ENCODE results near the gene GSTM4. TPM values are rescaled to one million over a fixed set of nuclear protein-coding genes. Genes with fewer than 3 reads are reported as not detected.
A peak's percentile ranks its signal among the peaks of the same experiment; 100 is the strongest.

The GSTM4 gene
- total and polyA plus RNA-seq, 9 of the 15 experiments (the other 6 are each of a cell fraction or from before 2014, with no cell fraction given) = 18.8 to 53.4 (median 38.8) TPM

DNA sequence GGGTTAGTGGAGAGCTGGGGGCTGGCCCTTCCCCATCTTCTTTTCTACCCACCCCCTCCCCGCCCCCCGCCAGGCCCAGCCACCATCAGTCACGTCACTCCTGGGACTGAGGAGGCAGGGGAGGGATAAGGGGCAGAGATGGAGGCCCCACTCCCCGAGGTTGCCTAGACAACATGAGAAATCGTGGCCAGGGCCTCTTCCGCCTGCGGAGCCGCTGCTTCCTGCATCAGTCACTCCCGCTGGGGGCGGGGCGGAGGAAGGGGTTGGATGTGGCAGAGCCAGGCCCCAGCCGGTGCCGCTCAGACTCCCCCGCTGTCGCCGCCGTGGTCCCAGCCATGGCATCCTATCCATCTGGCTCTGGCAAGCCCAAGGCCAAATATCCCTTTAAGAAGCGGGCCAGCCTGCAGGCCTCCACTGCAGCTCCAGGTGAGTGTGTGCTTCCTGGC lies 35.0 kb upstream of the GSTM4 start (continued):
- TF ChIP-seq BCLAF1 (IDR thresholded peaks at IDR 0.05; ENCODE audit: borderline replicate concordance in 1 of 2, control insufficient read depth in 1 of 2, low read depth in 2 of 2, low read length in 1 of 2) (no peak), BRF1 (IDR thresholded peaks at IDR 0.05; ENCODE audit: borderline replicate concordance, extremely low read depth, insufficient read length) (no peak), POLR2AphosphoS2 (IDR thresholded peaks at IDR 0.05; ENCODE audit: low read length) (no peak), U2AF2 (optimal IDR thresholded peaks at IDR 0.05; ENCODE audit: low read depth, low read length) (no peak), ESRRA (IDR thresholded peaks at IDR 0.05; ENCODE audit: borderline replicate concordance, low read depth) (no peak), ZFP36 (IDR thresholded peaks at IDR 0.05; ENCODE audit: low read depth, low read length, partially characterized antibody) (no peak), E2F4 (CRISPR knock-in tag; IDR thresholded peaks at IDR 0.05; ENCODE audit: low read depth) (no peak), FOXK2 (conservative IDR thresholded peaks at IDR 0.05 in 1 of 2, IDR thresholded peaks at IDR 0.05 in 1 of 2; ENCODE audit: low read depth in 2 of 2) (no peak), MLLT1 (IDR thresholded peaks at IDR 0.05) (no peak), ASH1L (IDR thresholded peaks at IDR 0.05; ENCODE audit: borderline replicate concordance, low read depth, partially characterized antibody) (no peak), NFIC (IDR thresholded peaks at IDR 0.05) (peak; percentile 4; the same call in 1 of the 2 replicates)
- TF ChIP-seq, protein P1, sequence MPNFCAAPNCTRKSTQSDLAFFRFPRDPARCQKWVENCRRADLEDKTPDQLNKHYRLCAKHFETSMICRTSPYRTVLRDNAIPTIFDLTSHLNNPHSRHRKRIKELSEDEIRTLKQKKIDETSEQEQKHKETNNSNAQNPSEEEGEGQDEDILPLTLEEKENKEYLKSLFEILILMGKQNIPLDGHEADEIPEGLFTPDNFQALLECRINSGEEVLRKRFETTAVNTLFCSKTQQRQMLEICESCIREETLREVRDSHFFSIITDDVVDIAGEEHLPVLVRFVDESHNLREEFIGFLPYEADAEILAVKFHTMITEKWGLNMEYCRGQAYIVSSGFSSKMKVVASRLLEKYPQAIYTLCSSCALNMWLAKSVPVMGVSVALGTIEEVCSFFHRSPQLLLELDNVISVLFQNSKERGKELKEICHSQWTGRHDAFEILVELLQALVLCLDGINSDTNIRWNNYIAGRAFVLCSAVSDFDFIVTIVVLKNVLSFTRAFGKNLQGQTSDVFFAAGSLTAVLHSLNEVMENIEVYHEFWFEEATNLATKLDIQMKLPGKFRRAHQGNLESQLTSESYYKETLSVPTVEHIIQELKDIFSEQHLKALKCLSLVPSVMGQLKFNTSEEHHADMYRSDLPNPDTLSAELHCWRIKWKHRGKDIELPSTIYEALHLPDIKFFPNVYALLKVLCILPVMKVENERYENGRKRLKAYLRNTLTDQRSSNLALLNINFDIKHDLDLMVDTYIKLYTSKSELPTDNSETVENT (CRISPR knock-in tag; IDR thresholded peaks at IDR 0.05) = peak; percentile 47; the same call in 1 of the 2 replicates

Data from K562 (cell line).